CMK (cell line): ENCODE data around the gene CTNNBIP1.

Experiments
- DNase-seq: peaks from one replicate; pipeline ENCODE4 v3.0.0-alpha.2; 2010; ENCODE audit warnings: low read depth

Gene CTNNBIP1

GRCh38 chr1:9877962-9878361 is 32.1 kb downstream of the CTNNBIP1 start:
- DNase-seq: no peak

DNA sequence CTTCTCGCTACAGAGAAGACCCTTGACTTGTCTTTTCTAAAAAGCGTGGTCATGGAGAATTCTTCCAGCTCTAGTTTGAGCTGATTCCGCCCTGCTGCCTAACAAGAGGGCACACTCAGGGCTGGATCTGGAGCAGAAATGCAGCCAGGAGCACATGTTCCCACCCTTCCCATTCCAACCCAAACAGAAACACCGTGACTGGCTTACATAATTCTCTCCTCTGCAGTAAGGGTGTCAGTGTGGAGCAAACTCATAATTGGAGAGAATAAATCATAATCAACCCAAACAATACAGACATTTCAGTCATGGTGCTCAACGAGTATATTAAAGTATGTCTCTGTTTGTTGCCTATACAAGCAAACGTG is 34.5 kb downstream of the CTNNBIP1 start:
- no peak for DNase-seq

DNA sequence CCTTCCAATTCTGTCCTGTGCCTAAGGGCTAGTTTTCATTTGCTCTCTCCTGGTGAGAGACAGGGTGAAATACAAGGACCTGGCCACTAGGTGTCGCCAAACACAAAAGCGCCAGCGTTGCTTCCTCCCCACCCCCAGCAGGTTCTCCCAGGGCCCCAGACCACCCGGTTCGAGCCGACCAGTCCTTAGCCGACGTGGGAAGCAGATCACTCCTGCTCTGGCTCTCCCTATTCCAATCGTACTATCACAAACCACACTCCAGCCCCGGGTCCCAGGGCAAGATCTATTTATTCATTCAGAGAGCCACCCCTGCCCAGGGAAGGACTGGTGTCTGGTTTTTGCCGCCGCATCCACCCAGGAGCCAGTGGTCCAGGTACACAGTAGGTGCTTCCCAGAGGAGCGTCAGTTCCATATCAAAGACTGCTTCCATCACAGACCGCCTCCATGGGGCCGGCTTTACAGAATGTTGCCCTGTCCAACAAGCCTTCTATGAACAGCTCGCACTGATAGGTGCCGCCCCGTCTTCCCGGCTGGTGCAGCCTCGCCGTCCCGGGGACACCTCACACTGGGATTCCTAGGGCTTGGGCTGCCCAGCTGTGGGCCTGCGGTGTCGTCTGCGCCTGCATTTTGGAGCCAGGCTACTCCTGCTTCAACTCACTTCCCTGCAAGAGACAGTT is 35.0 kb downstream of the CTNNBIP1 start:
- DNase-seq: peak; percentile 71

GRCh38 chr1:9874412-9874811 is 35.7 kb downstream of the CTNNBIP1 start:
- DNase-seq: no peak

DNA sequence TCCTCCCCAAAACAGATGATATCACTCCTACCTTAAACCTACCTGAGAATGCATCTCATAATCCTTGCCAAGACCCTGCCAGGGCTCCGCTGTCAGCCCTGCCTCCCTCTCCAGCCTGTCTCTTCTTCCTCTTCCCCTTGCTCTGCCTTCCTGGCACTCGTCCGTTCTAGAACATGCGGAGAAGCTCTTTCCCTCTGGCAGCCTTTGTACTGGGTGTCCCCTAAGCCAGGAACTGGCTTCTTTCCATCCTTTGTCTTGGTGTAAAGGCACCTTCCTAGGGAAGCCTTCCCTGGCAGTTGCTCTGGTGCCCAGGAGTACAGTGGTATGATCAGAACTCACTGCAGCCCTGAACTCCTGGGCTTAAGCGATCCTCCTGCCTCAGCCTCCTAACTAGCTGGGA is 36.1 kb downstream of the CTNNBIP1 start:
- DNase-seq: no peak

- no peak for DNase-seq
Measured at GRCh38 chr1:9873385-9873784, 36.7 kb downstream of the CTNNBIP1 start.

DNA sequence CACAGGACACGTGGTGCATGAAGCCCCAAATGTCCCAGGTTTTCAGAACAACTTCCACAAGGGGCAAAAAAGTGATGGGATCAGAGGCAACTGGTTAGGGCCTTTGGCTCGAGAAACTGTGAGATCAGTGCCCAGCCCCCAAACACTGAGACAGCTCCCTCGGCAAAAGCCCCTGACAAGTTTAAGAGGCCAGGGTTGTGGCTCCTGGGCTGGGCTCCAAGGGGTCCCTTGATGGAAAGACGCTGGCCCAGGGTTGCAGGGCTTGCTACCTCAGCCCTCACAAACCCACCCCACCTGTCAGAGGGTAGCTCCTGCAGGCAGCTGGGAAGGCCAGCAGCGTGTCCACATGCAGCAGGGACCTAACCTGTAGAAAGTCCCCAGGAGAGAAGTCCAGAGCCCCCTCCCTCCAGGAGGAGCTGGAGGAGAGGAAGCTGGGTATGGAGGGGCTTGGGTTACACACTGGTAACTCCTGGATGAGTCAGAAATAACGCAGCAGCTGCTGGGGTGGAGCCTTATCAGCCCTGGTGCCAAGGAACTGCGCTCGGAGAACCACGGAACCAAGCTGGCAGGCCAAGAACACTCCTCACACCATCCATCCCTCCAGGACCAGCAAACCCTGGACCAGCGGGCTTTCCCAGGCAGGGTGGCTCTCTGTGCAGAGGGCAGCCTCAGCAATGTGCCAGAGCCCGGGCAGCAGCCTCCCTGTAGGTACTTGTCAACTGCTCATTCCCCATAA is 37.5 kb downstream of the CTNNBIP1 start:
- no peak for DNase-seq

DNA sequence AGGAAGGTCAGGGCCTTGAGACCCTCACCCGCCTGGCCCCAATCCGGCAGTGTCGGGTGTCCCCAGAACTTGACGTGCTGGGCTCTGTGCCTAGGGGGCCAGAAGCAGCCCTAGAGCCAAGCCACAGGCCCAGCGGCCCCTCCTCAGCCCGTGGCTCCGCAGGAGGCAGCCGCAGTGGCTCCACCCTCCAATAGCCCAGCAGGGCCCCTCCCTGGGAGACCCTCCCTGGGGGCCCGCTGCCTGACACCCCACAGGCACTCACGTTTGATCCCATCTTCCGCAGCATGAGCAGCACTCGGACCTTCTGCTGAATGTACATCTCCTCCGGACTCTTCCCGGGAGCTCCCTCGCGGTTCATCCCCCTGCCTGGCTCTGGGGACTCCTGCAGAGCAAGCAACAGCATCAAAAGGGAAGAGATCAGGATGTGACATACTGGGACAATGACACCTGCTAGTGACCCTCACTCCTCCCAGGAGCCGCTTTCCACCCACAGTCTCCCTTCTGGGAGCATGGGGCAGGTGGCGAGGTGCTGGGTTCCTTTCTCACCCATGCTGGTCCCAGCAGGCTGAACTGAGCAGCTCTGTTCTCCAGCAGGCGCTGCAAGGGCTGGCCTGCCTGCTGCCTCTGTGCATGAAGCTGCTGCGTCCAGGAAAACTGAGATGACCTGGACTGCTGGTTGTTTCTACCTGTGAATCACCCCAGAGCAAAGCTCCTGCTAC is 38.2 kb downstream of the CTNNBIP1 start:
- no peak for DNase-seq

GRCh38 chr1:9871021-9871420 is 39.0 kb downstream of the CTNNBIP1 start:
- no peak for DNase-seq

DNA sequence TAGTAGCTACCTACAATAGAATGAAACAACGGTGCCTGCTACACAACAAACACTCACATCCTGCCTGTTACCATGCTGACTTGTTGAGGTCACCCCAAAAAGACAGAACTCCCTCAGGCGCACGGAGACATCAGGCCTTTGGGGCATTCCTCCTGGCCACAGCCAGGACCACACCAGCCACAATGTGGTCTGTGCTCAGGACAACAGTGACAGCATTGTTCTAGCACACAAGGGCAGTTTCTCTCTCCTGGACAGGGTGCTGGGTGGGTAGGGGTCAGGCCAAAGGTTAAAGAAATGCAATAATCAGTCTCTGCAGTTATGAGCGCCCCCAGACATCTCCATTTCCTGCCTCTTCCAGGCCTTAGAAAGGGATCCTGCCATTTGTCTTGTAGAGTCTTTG is 39.5 kb downstream of the CTNNBIP1 start:
- no peak for DNase-seq

- no peak for DNase-seq
Measured at GRCh38 chr1:9869831-9870251, 40.2 kb downstream of the CTNNBIP1 start.

DNA sequence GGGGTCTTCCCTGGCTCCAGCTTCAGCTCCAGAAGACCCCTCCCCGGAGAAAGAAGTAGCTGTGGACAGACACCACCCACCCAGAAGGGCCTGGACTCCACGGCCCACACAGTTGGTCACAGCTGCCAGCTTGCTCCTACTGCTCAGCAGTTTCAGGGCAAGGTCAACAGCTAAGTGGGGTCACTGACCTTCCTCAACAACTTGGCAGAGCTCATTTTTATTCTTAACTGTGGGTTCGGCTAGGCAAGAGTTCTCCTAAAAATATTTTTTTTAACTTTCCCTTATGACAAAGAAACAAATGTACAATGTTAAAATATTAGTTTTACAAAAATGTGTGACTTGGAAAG is 41.9 kb downstream of the CTNNBIP1 start:
- DNase-seq: no peak

DNA sequence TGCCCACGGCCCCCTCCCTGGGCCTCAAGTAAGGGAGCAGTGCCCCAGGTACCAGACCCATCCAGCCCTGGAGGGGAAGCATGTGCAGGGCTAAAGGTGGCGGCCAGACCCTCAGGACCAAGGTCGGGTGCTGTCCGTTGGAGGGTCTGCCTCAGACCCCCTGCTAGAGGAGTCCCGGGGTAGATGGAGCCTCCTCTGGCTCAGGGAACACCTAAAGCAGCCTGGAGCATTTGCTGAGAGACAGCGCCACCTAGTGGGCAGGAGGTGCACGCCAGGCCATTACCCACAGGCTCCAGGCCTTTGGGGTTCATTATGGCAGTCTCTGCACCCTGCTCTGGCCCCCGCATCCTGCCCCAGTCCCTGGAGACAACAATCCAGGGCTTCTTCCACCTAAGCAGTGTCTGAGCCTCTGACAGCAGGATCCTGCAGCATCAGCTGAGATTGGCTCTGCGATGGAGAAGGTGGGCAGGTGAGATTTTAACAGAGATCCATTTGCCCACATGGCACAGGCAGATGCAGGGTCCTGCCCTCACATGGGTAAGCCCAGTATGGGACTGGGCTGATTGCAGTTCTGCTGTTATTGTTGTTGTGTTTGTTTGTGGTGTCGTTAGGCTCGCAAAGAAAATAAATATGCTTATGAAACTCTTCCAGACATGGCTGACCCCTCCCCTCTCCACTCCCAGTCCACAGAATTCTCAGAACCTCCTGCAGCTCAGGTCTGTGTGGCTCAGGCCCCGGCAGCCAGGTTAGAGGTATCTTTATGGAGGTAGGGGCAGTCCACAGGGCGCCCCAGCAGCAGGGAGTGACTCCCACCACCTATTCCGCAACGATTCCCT is 42.4 kb downstream of the CTNNBIP1 start:
- DNase-seq: peak; percentile 57

- no peak for DNase-seq
Measured at GRCh38 chr1:9866836-9867235, 43.2 kb downstream of the CTNNBIP1 start.

DNA sequence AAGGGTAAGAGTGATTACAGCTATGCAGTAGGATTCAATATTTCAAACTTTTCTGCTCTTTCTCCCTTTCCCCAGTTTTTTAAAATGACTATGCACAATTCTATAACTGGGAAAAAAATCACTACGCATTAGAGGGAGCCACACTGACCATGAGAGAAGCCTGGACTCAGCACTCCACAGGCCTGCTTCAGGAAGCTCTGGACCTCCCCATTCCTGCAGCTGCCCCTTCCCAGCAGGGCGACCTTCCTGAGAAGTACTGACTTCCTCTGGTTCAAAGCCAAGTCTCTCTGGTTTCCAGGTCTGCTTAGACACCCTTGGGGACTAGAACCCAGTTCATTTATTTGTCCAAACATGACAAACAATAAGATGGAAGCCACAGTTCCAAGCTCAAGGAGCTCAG is 44.3 kb downstream of the CTNNBIP1 start:
- DNase-seq: no peak

- DNase-seq: no peak
Measured at GRCh38 chr1:9863371-9863770, 46.7 kb downstream of the CTNNBIP1 start.

- DNase-seq: no peak
Measured at GRCh38 chr1:9861360-9861759, 48.7 kb downstream of the CTNNBIP1 start.

GRCh38 chr1:9860887-9861286 is 49.2 kb downstream of the CTNNBIP1 start:
- DNase-seq: no peak

DNA sequence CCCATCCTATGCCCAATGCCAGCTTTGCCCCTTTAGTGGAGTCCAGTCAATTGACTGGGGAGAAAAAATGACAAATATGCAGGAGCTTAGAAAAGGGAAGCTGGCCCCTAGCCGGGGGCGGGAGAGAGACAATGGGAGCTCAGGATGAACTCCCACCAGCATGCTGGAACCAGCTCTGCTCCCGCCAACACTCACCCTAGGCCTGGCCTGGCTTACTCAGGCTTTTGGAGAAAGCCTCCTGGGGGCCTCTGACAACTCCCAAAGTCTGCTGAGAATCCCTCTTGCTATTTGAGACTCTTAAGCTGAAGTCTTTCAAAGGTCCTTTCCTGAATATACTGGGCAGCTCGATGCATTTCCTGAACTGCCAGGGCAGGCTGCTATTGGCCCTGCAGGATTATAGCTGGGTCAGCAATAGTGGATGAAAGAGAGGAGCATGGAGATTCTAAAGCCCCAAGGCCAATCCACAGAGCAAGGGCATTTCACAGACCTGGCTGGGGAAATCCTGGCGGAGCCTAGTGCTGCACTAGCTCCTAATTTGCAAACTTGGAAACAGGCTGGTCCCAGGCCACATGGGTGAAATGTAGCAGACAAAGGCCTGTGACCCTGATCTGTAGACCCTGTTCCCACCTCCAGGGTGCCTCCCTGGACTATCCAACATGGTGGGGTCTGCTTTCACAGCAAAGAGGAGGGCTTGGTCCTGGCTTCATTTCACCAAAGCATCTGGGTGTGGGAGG is 50.6 kb downstream of the CTNNBIP1 start:
- no peak for DNase-seq

GRCh38 chr1:9858293-9859035 is 51.6 kb downstream of the CTNNBIP1 start:
- DNase-seq: no peak

DNA sequence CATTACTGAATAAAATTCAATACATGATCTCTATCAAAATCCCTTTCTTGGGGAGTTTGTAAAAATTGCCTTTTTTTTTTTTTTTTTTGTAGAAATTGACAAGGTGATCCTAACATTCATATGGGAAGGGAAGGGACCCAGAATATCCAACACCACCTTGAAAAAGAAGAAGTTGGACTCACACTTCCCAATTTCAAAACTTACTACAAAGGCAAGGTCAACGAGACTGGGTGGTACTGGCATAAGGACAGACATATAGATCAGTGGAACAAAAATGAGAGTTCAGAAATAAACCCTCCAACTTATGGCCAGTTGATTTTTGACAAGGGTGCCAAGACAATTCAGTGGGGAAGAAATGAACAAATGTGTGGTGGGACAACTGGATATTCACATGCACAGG is 54.9 kb downstream of the CTNNBIP1 start:
- DNase-seq: no peak
